HG03575 (cell line): ENCODE results near the gene YDJC.
"Not testable (repeated sequence)": the region's sequence is repeated elsewhere in the genome, so short reads cannot be mapped to it uniquely, and the experiment has no call there.

ENCODE experiments used
- ATAC-seq: cut with Tn5 transposase; IDR thresholded peaks from one replicate; pipeline ENCODE4 v1.9.1; 2021; ENCODE audit not compliant: unreplicated experiment, insufficient number of reproducible peaks, low FRiP score; ENCODE audit errors: extremely low read depth

YDJC gene, protein sequence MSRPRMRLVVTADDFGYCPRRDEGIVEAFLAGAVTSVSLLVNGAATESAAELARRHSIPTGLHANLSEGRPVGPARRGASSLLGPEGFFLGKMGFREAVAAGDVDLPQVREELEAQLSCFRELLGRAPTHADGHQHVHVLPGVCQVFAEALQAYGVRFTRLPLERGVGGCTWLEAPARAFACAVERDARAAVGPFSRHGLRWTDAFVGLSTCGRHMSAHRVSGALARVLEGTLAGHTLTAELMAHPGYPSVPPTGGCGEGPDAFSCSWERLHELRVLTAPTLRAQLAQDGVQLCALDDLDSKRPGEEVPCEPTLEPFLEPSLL

DNA sequence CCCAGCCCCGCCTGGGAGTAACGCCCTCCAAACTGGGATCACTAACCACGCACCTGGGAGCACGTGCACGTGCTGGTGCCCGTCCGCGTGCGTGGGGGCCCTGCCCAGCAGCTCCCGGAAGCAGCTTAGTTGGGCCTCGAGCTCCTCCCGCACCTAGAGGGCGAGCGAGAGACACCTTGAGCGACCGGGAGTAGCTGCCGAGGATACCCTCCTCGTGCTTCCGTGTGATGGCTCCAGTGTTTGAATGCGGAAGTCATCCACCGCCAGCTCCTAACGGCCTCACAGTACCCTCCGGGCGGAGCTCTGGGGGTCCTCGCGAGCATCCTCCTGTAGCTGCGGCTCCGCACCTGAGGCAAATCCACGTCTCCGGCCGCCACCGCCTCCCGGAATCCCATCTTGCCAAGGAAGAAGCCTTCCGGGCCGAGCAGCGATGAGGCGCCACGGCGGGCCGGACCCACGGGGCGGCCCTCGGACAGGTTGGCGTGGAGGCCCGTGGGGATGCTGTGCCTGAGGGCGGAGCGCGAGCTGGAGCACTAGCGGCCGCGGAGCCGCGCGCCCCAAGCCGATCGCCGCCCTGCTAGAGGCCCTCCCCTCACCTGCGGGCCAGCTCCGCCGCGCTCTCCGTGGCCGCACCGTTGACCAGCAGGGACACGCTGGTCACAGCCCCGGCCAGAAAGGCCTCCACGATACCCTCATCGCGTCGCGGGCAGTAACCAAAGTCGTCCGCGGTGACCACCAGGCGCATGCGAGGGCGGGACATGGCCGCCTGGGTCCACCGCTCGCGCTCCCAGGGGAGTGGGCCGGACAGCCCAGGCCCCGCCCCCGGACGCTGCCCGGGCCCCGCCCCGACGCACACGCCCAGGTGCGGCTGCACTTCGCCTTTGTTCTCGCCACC, at the start of gene YDJC:
Gene YDJC, minus strand, starts transcription at position 768 of the 895 bp plus-strand sequence. Its CDS starts 8 bp downstream, at position 760.
- no peak for ATAC-seq

DNA sequence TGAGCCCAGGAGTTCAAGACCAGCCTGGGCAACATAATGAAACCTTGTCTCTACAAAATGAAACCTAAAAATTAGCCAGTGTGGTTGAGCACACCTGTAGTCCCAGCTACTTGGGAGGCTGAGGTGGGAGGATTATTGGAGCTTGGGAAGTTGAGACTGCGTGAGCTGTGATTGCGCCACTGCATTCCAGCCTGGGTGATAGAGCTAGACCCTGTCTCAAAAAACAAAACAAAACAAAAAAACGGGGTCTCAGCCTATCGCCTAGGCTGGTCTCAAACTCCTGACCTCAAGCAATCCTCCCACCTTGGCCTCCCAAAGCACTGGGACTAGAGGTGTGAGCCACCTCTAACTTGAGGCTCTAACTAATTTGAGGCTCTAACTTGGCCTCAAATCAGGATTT, 49.6 kb upstream of the YDJC start:
- ATAC-seq, result no peak

DNA sequence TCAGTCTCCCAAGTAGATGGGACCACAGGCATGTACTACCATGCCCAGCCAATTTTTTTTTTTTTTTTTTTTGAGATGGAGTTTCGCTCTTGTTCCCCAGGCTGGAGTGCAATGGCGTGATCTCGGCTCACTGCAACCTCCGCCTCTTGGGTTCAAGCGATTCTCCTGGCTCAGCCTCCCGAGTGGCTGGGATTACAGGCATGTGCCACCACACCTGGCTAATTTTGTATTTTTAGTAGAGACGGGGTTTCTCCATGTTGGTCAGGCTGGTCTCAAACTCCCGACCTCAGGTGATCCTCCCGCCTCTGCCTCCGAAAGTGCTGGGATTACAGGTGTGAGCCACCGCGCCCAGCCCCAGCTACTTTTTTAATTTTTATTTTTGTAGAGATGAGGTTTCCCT, 49.0 kb upstream of the YDJC start:
- not testable (repeated sequence) for ATAC-seq

DNA sequence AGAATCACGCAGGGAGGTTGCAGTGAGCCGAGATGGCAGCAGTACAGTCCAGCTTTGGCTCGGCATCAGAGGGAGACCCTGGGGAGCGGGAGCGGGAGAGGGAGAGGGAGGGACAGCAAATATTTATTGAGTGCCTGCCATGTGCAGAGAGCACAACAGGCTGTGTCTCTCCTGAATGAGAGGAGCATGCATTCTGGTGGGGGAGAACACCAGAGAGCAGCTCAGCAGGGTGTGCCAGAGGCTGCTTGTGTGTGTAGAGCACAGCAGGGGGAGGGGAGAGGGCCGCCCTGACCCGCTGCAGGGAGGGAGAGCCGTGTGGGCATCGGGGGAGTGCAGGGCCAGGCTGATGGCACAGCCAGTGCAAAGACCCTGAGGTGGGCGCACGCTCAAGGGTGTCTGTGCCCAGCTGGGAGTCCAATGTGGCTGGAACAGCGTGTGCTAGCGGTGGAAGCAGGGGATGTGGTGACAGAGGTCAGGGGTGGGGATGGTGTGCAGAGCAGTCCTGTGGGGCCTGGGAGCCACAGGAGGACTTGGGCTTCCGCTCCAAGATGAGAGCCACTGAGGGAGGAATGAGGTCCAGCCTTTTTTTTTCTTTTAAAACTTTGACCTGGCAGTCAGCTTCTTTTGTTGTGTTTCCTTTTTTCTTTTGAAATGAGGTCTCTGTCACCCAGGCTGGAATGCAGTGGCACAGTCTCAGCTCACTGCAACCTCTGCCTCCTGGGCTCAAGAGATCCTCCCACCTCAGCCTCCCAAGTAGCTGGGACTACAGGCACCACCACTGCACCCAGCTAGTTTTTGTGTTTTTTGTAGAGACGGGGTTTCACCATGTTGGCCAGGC, 48.0 kb upstream of the YDJC start:
- no peak for ATAC-seq

DNA sequence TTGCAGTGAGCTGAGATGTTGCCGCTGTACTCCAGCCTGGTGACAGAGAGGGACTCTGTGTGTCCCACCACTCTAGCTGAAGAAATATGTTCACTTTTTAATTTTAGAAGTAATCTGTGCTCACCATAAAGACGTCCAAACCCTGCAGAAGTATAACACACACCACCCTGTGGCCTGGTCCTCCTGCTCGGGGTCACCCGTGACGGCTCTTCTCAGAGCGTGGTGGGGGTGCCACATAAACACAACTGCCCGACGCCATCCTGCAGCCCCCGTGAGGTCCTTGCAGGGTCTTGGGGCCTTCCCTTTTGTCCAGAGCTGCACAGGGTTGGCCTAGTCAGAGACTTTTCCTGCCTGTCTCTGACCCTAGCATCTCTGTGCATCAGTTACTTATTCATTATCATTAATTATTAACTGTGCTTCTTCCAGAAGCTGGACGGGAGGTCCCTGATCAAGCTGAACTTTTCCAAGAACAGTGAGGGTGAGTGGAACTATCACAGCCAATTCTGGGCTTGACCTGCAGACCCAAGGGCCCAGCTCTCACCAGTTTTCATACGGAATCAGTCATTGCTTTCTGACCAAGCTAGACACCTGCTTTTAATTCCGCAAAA, 44.9 kb upstream of the YDJC start:
- no peak for ATAC-seq

DNA sequence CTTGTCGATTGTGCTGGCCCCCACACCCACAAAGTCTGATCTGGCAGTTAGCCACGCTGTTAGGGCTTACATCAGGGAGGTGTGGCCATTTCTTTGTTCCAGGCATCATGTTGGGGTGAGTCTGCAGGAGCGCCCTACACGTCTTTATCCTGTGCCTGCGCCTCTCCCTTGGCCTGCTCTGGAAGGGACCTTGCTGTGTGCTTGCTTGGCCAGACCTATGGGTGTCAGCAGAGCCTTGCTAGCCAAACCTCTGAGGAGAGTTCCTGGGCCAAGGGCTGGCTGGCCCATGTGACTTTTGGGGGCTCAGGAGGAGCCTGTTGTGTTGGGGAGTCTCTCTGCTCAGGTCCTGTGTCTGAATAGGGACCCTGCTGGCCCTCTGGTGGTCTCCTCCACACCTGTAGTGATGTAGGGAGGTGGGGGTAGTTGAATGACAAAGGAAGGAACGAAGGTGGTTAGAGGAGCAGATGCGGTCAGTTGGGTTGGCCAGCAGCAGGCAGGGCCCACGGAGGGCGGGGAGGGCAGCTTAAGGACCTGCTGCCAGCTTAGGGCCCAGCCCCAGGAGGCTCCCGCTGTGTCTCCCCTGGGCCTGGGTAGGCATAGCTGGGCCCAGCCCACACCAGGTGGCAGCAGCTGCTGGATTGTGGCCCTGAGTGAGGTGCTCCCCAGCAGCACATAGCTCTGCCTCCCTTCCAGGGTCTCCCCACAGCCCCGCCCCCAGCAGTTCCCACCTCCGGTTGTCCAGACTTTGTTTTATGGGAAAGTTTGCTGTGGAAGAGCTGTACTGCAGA, 43.9 kb upstream of the YDJC start:
- no peak for ATAC-seq

DNA sequence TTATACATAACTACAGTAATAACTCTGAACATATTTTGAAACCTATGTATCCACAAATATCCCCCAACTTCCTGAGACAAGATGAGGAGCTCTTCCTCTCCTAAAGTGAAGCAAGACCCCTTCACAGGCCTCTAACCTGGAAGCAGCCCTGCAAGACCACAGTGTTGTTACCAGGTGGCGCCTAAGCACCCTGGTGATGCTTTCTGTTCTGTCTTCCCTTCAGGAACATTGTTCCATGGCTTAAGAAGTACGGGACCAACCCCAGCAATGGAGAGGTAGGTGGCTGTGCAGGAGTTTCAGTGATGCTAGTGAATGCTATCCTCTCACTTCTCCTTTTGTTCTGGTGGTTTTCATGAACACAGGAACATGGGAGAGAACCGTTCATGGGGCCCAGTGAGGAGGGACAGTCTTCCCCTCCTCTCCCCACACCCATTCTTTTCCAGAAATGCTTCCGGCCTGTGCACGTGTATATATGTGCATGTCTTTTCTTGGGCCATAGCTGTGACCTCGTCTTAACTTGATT, 42.3 kb upstream of the YDJC start:
- no peak for ATAC-seq

DNA sequence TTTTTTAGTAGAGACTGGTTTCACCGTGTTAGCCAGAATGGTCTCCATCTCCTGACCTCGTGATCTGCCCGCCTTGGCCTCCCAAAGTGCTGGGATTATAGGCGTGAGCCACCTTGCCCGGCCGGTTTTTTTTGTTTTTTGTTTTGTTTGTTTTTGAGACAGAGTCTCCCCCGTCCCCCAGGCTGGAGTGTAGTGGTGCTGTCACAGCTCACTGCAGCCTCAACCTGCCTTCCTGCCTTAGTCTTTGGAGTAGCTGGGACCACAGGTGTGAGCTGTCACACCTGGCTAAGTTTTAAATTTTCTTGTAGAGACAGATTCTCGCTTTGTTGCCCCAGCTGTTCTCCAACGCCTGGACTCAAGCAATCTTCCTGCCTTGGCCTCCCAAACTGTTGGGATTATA, 39.2 kb upstream of the YDJC start:
- no peak for ATAC-seq

DNA sequence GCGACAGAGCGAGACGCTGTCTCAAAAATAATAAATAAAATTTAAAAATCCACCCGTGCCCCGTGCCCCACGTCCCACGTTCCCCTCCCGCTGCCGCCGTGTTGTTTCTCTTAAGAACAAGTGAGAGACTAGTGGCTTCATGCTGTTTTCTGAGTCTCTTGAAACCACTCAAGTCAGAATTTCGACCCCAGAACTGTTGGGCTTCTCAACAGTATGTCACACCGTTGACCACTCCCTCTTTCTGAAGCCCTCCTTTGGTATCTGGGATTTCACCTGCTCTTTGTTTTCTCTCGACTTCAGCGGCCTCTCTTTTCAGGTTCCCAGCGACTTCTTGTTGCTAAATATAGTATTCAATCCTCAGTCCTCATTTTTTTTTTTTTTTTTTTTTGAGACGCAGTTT, 37.0 kb upstream of the YDJC start:
- ATAC-seq, result no peak

DNA sequence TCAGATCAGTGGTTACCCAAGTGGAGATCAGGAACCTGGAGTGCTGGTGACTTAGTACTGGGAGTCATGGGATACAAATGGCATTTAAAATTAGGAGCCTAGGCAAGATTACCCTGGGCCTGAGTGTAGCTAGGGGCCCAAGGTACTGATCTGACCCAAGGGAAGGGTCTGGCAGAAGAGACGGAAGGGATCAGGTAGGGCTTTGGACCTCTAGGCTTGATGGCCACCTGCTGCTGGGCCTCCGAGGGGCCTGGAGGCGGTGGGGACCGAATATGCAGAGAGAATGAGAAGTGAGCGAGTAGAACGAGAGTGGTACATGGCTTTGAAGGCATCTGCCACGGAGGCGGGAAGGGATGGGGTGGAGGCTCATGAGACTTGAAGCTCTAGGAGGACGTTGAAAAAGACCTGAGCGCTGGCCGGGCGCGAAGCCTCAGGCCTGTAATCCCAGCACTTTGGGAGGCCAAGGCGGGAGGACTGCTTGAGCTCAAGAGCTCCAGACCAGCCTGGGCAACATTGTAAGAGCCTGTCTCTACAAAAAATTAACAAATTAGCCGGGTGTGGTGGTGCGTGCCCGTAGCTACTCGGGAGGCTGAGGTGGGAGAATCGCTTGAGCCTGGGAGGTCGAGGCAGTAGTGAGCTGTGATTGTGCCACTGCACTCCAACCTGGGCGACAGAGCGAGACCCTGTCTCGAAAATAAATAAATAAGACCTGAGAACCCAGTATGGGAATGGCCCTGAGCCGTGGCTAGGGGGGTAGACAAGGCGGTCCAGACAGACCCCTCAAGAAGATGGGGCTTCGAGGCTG, 35.4 kb upstream of the YDJC start:
- no peak for ATAC-seq

DNA sequence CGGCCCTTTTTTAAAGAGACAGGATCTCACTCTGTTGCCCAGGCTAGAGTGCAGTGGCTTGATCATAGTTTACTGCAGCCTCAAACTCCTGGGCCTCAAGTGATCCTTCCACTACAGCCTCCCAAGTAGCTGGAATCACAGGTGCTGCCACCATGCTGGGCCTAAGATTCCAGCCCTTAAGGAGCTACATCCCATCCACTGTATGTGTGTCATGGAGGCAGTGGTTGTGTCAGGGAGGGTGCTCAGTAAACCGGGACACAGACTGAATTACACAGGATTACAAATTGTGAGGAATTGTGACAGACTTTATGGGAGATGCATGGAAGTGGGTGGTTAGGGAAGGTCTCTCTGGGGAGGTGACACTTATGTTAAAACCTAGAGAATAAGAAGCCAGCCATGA, 33.9 kb upstream of the YDJC start:
- no peak for ATAC-seq

DNA sequence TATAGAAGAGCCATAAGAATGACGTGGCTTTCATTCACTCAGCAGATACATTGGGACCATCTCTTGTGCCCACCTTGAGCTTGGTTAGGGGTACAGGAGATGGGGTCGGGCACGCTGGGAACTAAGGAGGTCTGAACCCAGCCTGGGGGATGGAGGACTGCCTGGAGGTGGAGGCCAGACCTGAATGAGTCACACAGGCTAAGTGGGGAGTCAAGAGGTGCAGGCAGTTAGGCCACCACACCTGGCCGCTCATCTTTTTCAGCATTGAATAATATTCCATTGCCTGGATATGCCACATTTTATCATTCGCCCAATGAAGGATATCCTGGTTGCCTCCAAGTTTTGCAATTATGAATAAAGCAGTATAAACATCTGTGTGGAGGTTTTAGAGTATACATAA, 32.2 kb upstream of the YDJC start:
- ATAC-seq, result no peak

DNA sequence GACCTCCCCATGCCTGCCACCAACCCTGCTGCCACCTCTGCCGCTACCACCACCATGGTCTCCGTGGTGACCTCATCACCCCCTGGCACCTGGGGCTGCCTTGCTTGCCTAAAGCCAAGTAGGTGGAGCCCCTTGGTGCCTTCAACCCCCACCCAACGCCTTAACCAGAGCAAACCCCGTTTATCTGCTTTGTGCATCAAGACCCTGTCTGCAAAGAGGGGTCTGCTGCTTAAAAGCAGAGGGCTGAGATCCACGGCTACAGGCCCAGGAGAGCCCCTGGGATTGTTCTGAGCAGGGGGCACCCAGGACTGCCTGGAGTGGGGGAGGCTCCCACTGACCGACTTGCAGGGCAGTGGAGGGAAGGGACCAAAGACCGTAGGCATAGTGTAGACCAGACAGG, 31.1 kb upstream of the YDJC start:
- no peak for ATAC-seq

DNA sequence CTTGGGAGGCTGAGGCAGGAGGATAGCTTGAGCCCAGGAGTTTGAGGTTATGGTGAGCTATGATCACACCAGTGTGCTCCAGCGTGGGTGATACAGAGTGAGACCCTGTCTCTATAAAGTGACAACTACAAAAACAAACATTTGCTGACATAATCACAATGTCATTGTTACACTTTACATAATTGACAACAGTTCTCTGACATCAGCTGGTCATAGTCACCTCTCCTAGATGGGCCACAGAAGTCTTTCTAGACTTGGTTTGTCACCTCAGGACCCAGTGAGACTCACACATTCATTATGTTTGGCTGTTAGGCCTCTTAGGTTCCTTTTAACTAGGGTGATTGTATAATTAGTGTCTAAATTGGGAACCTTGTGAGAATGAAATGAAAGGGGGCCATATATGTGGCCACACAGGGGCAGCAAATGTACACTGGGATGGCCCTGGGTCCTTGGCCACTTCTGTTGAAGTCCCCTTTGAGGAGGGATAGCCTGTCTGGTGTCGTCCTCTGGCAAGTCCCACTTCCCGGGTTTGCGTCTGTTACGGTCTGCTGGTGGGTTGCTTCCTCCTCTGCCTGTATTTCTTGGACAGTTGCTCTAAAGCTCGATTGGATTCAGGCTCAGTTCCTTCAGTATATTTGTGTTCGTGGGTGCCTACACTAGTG, 30.2 kb upstream of the YDJC start:
- no peak for ATAC-seq

DNA sequence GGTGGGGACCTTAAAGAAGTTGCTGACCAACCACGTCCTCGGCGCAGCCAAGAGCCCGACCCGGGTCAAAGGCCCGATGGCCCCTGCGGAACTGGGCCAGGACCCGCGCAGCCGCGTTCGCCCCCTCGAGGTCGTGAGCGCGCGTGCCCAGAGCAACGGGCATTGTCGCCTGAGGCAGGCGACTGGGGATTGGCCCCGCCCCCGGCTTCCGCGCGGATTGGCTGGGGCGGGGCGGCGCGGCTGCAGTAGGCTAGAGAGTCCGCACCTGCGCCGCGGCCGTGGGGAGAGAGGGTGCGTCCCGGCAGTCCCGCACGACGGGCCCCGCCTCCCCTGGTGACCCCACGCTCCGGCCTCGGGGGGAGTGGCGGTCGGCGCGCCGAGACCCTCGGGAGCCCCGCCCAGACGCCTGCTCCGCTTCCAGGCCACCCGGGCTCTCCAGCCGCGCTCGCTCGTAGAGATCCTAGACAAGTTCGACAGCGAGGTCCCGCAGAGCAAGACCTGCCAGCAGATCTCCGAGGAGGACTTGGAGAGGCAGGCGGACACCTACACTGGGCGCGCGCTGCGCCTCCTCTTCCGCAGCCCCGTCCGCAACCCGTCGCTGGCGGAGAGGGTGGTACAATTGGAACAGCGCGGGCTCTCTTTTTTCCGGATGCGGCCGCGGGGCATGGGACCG, 27.7 kb upstream of the YDJC start:
- no peak for ATAC-seq

DNA sequence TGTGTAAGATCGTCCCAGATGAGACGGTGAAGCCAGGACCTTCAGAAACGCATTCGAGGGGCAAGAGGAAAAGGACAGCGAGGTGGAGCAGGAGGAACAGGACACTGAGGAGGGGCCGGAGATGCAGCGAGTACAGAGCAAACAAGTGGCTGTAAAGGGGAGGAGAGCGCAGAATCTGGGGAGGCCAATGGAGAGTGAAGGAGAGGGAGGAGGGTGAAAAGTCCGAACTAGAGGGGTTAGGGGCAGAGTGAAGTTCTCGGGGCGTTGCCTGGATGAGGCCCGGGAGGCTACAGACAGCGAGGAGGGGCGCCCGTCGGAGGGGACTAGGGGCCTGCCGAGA, 27.2 kb upstream of the YDJC start:
- ATAC-seq, result no peak
